ENCODE measurements around the gene ACAD8. TPM values are rescaled to one million over a fixed set of nuclear protein-coding genes. Genes with fewer than 3 reads are reported as not detected.

ACAD8 gene
- total RNA-seq, 1 donor from 2014 or later: 48.4 TPM

- Histone ChIP-seq H2AFZ (replicated peaks) (no peak overlapping the region), H3K36me3 (no peaks in the 10 kb centered on the region), H3K27ac (no peak overlapping the region), H3K79me2 (ENCODE audit: low read depth) (no peaks in the 10 kb centered on the region), H3K4me3 (no peak overlapping the region), H3K9ac (no peak overlapping the region), H4K20me1 (ENCODE audit: low read depth) (no peaks in the 10 kb centered on the region), H3K4me1 (no peaks in the 10 kb centered on the region), H3K27me3 (no peaks in the 10 kb centered on the region), H3K4me2 (no peak overlapping the region), H3F3A (ENCODE audit: low read depth) (no peaks in the 10 kb centered on the region), H3K9me3 (ENCODE audit: low read depth) (no peaks in the 10 kb centered on the region)
- H3K4me3 Mint-ChIP-seq: no peak overlapping the region
- no peak overlapping the region for H3K27ac Mint-ChIP-seq
- H3K9me3 Mint-ChIP-seq: no peaks in the 10 kb centered on the region
- DNase-seq (ENCODE audit: low spot score): no peak
- TF ChIP-seq EZH2phosphoT487 (IDR thresholded peaks at IDR 0.05) (no peak), EZH2 (IDR thresholded peaks at IDR 0.05) (no peak)
- TF ChIP-seq, protein P1, sequence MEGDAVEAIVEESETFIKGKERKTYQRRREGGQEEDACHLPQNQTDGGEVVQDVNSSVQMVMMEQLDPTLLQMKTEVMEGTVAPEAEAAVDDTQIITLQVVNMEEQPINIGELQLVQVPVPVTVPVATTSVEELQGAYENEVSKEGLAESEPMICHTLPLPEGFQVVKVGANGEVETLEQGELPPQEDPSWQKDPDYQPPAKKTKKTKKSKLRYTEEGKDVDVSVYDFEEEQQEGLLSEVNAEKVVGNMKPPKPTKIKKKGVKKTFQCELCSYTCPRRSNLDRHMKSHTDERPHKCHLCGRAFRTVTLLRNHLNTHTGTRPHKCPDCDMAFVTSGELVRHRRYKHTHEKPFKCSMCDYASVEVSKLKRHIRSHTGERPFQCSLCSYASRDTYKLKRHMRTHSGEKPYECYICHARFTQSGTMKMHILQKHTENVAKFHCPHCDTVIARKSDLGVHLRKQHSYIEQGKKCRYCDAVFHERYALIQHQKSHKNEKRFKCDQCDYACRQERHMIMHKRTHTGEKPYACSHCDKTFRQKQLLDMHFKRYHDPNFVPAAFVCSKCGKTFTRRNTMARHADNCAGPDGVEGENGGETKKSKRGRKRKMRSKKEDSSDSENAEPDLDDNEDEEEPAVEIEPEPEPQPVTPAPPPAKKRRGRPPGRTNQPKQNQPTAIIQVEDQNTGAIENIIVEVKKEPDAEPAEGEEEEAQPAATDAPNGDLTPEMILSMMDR (IDR thresholded peaks at IDR 0.05): no peak
- no peaks in the 10 kb centered on the region for H3K36me3 Mint-ChIP-seq
- H3K4me1 Mint-ChIP-seq: peaks cover 21% of the 10 kb centered on the region
- peaks cover 15% of the 10 kb centered on the region for H3K27me3 Mint-ChIP-seq (ENCODE audit: insufficient read depth, low read depth)
These were observed 34.2 kb downstream of the ACAD8 start for GRCh38 chr11:134287561-134287960.

GRCh38 chr11:134288486-134288885, 35.1 kb downstream of the ACAD8 start:
- Mint-ChIP-seq H3K36me3 (no peaks in the 10 kb centered on the region), H3K9me3 (no peaks in the 10 kb centered on the region), H3K27me3 (ENCODE audit: insufficient read depth, low read depth) (peaks cover 15% of the 10 kb centered on the region), H3K4me1 (peaks cover 21% of the 10 kb centered on the region), H3K27ac (no peak overlapping the region), H3K4me3 (no peak overlapping the region)
- no peaks in the 10 kb centered on the region for H4K20me1 ChIP-seq (ENCODE audit: low read depth)
- H3K9me3 ChIP-seq (ENCODE audit: low read depth): no peaks in the 10 kb centered on the region
- H3K36me3 ChIP-seq: no peaks in the 10 kb centered on the region
- no peak overlapping the region for H2AFZ ChIP-seq (replicated peaks)
- H3F3A ChIP-seq (ENCODE audit: low read depth): no peaks in the 10 kb centered on the region
- TF ChIP-seq EZH2phosphoT487 (IDR thresholded peaks at IDR 0.05) (no peak), EZH2 (IDR thresholded peaks at IDR 0.05) (no peak)
- TF ChIP-seq, protein P1 (IDR thresholded peaks at IDR 0.05): no peak
- H3K79me2 ChIP-seq (ENCODE audit: low read depth): no peaks in the 10 kb centered on the region
- H3K27ac ChIP-seq: no peak overlapping the region
- no peak overlapping the region for H3K4me3 ChIP-seq
- H3K27me3 ChIP-seq: no peaks in the 10 kb centered on the region
- H3K4me2 ChIP-seq: no peak overlapping the region
- H3K4me1 ChIP-seq: no peaks in the 10 kb centered on the region
- H3K9ac ChIP-seq: no peak overlapping the region
- DNase-seq (ENCODE audit: low spot score): no peak

DNA sequence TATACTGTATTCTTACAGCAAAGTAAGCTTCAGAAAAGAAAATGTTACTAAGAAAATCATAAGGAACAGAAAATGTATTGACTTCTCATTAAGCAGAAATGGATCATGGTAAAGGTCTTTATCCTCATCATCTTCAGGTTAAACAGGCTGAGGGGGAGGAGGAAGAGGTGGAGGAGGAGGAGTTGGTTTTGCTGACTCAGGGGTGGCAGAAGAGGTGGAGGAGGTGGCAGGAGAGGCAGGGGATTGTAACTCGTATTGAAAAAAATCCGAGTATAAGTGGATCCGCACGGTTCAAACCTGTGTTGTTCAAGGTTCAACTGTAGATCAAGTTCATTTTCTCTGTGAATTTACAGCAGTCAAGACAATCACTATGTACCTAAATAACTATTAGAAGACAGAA, 35.8 kb downstream of the ACAD8 start:
- H3K4me1 ChIP-seq: no peaks in the 10 kb centered on the region
- no peak overlapping the region for H3K4me3 ChIP-seq
- Mint-ChIP-seq H3K9me3 (no peaks in the 10 kb centered on the region), H3K36me3 (no peaks in the 10 kb centered on the region), H3K27ac (peak overlapping the region; percentile 23), H3K4me1 (peaks cover 21% of the 10 kb centered on the region), H3K4me3 (no peak overlapping the region), H3K27me3 (ENCODE audit: insufficient read depth, low read depth) (peaks cover 13% of the 10 kb centered on the region)
- no peaks in the 10 kb centered on the region for H3K9me3 ChIP-seq (ENCODE audit: low read depth)
- TF ChIP-seq EZH2 (IDR thresholded peaks at IDR 0.05) (no peak), EZH2phosphoT487 (IDR thresholded peaks at IDR 0.05) (no peak)
- TF ChIP-seq, protein P1 (IDR thresholded peaks at IDR 0.05): no peak
- no peaks in the 10 kb centered on the region for H3K27me3 ChIP-seq
- H2AFZ ChIP-seq (replicated peaks): no peak overlapping the region
- H3K79me2 ChIP-seq (ENCODE audit: low read depth): no peaks in the 10 kb centered on the region
- no peak overlapping the region for H3K9ac ChIP-seq
- H3K27ac ChIP-seq: no peak overlapping the region
- no peak overlapping the region for H3K4me2 ChIP-seq
- H3F3A ChIP-seq (ENCODE audit: low read depth): no peaks in the 10 kb centered on the region
- DNase-seq (ENCODE audit: low spot score): no peak
- H4K20me1 ChIP-seq (ENCODE audit: low read depth): no peaks in the 10 kb centered on the region
- no peaks in the 10 kb centered on the region for H3K36me3 ChIP-seq
